ENCODE results near the gene UBE2D2.
A peak's percentile ranks its signal among the peaks of the same experiment; 100 is the strongest.

The UBE2D2 gene

DNA sequence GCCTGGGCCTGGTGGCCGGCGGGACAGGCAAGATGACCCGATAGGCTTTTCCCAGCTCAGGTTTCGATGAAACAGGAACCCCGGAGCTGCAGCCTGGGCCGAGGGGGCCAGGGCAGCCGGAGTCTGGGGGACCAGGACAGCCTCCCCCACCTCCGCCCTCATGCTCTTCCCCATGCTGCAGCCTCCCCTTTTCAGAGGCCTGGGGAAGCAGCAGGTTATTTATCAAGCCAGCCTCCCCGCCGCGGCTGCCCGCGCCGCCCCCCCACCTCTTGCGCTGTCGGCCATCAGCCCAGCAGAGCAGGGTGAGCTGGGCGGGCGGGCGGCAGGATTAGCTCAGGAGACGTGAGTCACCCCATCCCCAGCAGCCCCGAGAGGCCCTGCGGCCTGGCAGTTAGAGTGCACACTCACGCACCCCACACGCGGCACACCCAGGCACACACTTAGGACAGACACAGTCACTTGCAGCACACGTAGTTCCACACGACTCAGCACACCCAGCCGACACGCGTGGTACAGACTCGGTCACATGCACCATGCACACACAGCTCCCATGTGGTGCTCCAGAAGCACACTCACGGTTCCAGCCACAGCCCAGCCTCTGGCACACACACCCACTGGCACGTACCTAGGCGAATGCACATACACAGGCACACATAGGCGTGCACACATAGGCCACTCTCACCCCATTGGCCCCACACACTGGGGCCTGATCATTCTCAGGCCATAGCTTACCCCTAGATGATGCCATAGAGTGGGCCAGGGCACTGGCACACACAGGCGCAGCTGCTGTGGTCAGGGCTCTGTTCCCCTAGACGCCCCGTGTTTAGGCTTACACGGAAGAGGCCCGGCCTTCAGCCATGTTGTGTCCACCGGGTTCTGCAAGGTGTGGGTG lies 100.0 kb downstream of the UBE2D2 start:
- DNase-seq (ENCODE audit: low read depth): peak; percentile 93

DNA sequence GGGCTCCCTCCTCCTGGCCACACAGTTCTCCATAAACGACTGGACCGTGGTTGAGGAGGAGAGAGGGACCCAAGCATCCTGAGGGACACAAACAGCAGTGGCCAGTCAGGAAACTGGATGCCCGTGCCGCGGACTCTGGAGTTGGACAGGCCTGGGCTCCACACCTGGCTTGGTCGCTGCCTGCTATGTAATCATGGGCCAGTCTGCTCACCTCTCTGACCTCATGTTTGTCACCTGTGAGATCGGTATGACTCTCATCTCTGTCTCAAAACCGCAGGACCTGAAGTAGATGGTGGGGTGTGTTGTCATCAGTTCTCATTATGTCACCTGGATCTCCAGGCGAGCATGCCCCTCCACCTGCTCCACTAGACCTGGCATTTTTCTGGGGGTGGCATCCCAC lies 101.5 kb downstream of the UBE2D2 start:
- no peak for DNase-seq (ENCODE audit: low read depth)

DNA sequence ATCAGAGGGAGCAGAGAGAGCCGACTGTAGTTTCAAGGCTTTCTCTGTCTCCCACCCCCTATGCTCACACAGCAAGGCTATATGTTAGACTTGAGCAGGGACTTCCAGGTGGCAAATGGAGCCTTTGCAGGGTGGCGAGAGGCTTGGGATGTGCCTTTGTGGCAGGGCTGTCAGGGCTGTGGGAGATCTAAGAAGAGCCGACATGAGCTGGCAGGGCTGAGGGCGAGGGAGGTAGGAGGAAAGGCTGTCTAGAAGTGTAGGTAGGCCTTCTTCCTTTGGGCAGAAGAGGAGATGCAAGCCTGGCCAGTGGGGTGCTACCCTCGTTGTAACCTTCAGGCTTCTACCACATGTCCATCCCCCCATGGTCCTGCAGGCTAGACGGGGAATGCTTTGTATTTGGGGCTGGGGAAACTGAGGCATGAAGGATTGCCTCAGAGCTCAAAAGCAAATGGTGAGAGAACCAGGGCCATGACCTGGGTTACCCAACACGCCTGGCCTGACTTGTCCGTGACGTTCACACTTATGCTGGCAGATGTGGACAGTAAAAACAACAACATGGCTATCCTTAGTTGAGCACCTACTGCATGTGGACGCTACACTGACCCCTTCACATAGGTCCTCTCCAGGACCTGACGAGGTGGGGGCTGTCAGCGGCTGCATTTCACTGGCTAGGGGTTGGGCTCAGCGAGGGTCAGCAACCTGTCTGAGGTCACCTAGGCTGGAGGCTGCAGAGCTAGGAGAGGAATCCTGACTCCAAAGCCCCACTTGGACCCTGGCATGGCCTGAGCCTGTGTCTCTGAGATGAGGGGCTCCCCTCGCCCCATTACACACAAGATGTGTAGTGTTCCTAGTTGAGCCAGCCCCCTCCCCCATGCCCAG lies 102.3 kb downstream of the UBE2D2 start:
- DNase-seq (ENCODE audit: low read depth): no peak

DNA sequence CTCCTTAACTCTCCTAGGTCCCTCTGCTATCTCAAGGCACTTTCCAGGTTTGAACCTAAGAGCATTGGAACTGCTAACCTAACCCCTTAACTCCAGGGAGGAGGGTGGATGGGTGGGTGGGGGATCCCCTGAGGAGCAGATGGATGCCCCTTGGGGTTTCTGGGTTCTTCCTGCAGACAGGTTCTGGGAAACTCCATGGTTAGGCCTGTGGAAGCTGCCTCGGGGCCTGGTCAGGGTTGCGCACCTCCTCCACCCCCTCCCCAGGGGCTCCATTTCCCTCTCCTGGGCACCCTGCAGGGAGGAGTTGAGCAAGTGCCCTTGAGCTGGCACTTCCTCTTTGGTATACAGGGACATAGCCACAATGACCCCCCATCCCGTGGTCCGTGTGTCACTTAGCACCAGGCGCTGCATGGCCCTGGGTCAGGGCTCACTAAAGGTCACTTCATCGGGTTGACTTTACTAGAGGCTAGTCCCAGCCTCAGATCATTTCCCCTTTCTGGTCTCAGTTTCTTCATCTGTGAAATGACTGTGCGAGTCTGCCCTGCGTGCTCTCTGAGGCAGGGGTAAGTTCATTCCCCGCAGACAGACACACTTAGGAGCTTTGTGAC lies 103.1 kb downstream of the UBE2D2 start:
- no peak for DNase-seq (ENCODE audit: low read depth)

DNA sequence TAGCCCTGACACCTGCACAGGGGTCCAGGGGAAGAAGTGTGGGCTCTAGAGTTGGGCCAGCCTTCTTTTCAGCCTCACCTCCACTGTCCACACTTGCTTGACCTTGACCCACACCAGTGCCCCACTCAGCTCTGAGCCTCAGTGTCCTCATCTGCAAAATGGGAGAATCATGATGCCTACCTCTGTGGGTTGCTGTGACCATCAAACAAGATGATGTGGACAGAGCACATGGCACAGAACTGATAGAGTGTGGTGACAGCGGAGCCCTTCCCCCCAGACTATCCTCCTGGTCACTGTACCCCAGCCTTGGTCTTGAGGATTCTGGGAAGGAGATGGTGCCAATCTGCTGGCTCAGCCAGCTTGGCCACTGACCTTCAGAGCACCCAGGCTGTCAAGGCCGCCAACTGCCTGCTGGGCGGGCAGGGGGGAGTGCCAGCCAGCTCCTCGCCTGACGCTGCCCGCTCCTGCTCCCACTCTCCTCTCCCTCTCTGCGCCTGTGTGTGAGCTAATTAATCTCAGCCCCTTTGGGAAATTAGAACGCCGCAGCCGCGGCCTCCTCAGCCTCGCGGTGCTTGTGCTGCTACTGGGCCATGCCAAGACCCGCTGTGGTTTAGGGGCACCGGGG lies 103.7 kb downstream of the UBE2D2 start:
- DNase-seq (ENCODE audit: low read depth): no peak

DNA sequence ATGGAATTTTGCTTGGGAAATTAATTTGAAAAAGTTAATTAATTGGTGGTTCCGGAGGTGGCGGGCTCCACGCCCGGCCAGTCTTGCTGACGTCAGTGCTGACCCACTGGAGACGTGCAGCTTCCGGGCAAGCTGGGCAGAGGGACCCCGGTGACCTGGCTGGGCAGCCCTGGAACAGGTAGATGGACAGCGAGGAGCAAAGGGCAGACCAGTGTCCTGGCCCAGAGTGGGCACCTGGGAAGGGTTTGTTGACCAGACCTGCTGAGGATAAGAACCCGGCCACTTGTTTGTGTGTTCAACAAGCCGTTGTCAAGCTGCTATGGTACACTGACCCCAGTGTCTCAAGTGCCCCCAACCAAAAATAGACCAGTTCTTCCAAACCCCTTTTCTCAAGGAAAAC lies 104.5 kb downstream of the UBE2D2 start:
- no peak for DNase-seq (ENCODE audit: low read depth)

DNA sequence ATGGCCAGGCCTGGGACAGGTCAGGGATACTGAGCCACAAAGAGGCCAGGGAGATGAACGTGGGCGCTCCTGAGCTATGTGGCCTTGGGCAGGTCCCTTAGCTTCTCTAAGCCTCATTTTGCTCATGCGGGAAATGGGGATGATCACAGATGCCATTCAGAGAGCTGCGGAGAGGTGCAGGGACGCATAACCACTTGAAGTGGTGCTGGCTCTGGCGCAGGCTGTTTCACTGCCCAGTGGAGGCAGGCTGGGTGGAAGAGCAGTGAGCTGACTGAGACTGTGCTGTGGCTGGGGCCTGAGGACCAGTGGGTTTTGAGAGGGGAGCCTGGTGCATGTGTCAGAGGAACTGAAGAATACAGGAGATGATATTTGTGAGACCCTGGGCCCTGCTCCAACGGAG lies 105.4 kb downstream of the UBE2D2 start:
- no peak for DNase-seq (ENCODE audit: low read depth)

DNA sequence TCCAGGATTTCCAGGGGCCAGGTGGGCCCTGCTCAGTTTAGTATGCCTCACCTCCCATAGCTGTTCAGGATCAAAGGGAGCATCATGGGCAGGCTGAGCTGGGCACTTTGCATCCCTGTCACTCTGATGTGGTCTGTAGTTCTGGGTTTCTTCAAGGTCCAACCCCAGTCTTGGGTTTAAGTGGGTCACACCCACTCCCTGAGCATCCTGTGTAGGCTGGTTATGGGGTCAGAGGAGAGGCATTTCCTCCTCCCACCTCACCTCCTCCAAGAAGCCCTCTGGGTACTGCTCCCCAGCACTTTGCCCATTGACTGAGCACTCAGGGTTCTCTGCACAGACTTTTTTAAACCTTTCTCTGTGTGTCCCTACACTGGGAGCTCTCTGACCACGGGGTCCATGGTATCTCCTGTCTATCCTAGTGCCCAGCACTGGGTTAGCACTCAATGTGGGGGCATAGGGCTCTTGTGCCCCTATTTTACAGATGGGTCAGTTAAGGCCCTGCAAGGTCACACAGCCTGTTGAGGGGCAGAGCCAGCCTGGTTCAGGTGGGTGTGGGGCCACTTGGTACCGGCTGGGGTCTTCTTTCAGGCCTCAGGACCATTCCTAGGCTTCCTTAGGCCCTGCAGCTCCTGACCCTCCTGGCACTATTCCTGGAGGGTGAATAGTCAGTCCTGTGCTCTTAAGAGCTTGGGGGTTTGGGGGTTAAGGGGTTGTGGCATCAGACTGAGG lies 106.0 kb downstream of the UBE2D2 start:
- DNase-seq (ENCODE audit: low read depth): no peak

DNA sequence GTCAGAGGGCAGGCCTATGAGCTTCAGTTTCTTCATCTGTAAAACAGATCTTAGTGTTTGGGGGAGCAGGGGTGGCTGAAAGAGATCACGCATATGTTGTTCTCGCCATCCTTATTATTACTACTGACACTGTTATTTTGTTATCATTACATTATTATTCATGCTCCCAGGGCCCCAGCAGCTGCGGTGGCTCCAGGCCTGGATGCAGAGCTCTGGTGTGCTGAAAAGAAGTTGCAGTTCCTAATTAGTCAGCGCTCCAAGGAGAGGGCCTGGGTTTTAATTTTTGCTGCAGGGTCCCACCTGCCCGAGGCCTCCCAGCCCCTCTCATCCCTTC lies 106.6 kb downstream of the UBE2D2 start:
- peak; percentile 41 for DNase-seq (ENCODE audit: low read depth)

DNA sequence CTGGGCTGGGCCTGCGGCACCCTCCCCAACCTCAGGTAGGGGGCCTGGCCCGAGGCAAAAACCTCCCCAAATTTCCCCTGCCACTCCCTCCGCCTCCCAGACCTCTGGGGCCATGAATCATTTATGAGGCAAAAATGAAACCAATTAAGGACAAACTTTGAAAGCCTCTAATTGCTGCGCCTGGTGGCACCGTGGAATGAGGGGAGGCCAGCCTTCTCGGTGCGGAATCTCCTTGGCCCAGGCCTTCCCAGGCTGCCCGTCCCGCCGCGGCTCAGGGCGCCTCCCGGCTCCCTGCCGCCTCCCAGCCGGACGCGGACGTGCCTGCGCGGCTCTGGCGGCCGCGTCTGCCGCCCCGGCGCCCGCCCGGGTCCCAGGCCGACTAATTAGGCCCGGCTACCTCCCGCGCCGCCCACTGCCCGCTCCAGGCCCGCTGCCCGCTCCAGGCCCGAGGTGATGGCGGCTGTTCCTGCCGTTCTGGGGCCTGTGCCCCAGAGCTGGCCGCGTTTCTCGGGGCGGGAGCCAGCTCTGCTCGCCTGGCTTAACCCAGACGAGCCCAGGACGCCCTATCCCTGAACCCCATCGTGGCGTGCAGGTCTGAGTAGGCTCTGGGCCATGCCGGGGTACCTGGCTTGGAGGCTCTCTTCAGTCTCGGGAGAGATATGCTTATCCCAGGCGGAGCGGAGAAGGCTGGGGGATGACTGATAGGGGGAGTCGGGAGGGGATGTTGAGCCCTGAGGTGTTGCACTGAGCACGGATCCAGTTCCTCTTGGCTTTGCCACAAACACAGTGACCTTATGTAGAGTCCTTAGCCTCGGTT lies 107.1 kb downstream of the UBE2D2 start:
- no peak for DNase-seq (ENCODE audit: low read depth)

DNA sequence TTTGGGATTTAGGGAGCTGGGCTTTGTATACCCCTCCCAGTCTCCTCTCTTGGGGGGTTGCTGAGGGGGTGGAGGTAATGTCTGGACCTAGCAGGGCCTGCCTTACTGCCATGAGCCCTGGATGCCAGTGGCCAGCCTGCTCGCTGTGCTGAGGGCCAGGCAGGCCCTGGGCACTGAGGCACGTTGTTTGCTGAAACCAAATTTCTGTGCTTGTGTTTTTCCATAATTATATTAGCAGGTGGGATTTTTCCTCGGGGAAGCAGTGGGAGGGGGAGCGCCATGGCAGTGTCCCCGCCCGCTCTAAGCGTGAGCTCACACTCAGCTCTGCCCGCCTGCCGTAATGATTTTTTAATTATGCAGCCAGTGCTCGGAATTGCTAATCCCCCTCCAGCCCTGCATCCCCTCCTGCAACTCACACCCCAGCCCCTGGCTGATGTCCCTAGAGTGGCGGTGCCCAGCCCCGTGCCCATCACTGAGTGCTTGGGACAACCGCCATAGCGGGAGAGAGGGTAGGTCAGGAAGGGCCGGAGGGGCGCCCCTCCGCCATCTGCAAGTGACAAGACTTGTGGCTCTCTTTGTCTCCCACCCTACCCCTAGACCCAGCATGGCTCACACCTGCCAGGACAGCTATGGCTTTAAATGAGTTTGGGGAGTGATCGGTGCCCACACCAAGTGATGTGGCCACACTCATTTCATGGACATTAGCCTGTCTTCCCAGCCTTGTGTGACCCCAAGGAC lies 108.0 kb downstream of the UBE2D2 start:
- DNase-seq (ENCODE audit: low read depth): no peak

DNA sequence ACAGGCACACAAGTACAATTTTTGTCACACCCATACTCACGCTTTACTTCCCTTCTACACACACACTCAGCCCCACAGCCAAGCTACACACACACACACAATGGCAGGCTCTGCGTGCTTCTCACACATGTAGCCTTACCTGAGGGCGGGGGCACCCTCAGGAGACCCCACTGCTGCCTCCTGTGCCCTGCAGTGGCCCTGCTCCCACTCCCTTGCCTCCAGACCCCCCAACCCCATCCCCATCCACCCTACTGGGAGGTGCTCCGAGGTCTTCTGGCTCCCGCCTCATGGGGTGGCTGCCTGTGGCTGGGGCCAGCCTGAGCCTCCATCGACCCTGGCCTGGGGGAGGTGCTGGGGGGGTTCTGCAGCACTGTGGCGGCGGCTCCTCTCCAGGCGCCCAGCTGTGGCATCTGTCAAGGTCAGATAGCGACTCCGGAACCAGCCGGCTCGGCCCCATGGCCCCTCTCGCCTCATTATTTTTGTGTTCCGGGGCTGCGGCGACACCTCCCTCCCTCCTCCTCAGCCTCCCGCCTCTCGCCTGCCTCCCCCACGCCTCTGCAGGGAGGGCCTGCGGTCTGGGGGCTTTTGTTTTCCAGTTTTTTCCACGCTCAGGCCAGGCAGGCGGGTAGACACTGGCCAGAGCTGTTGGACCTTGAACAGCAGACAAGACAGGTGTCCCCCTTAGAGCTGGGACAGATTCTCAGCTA lies 108.7 kb downstream of the UBE2D2 start:
- no peak for DNase-seq (ENCODE audit: low read depth)

DNA sequence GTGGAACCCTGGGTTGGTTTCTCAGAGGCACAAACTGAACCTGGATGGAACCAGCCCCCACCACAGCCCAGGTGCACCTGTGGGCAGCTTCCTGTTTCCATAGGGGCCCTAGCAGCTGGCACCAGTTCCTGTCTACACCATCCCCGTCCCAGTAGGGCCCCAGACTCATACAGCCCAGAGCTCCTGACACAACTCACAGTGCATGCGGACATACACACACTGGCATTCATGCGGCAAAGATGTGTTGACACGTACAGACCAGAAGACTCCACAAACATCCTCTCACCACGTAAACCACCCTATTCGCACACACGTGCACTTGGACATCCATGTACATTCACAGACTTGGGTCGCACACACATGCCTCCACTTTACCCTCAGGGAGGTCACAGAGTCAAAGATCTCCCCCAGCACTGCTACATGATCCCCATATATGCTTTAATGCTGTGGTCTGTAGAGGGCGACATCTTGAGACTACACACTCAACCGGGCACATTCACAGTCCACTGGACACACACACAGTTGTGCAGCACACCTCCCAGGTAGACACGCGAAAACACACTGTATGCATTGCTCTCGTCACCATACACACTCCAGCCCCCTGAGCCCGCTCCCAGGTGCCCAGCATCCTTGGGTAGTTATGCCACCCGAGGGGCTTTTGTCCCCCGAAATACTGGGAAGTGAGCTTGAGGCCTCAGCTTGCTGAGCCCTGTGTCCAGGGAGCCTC lies 109.4 kb downstream of the UBE2D2 start:
- DNase-seq (ENCODE audit: low read depth): no peak

DNA sequence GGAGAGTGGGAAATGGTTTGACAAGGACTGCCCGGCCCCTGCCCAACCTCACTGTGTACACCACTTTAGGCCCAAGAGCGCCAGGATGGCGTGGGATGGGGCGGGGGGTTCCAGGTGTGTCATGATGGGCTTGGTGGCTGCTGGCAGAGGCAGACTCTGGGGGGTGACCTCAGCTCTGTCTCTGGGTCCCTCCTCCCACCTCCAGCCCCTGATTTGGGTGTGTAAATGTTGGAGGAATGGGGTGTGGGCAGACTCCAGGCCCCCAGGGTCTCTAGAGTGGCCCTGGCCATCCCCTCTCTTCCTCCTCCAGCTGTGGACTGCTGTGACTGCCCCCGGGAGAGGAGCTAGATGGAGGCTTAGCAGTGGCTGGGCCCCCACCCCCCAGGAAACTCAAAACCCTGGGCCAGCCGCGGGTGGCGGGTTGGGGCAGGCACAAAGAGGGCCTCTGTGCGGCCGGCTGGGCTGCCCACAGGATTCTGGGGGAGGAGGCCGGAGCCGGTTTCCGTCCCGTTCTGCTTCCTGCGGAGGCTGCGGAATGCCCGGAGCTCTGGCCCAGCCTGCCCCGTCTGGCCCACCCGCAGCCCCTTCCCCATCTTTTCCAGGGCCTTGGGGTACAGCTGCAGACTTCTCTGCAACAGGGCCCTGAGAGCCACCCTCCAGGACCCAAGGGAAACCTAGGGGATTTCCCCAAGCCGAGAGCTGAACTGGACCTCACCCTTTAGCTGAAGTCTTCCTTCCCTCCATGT lies 110.1 kb downstream of the UBE2D2 start:
- no peak for DNase-seq (ENCODE audit: low read depth)

DNA sequence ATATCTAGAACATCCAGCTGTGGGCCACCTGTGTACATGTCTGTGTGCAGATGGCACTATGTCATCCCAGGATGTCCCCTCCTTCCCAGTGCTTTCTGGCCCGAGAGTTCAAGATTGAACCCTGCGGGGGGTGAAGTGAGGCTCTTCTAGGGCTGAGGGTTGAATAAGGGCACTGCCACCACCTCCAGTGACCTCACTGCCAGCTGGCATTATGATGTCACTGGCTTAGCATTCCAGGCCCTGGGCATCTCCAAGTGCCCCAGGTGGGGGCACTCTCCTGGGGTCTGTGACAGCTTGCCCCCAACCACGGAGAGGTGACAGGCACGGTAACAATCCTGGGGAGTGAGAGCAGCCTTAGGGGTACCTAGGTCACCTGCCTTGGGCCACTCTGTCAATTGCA lies 114.1 kb downstream of the UBE2D2 start:
- DNase-seq (ENCODE audit: low read depth): no peak

DNA sequence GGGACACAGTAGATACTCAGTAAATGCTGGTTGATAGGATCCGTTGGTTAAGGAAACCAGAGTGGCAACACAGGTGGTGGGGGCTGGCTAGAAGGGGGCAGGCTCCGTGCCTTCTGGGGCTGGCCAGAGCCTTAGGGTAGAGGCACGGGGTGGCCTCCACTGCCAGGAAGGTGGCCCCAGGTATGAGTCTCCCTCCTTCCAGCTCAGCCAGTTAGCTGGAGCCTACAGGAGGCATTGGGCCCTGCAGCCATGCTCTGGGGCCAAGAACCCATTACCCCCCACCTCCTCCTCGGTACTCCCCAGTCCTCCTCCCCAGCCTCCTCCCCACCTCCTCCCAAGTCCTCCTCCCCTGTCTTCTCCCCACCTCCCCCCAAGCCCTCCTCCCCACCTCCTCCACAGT lies 114.7 kb downstream of the UBE2D2 start:
- no peak for DNase-seq (ENCODE audit: low read depth)

DNA sequence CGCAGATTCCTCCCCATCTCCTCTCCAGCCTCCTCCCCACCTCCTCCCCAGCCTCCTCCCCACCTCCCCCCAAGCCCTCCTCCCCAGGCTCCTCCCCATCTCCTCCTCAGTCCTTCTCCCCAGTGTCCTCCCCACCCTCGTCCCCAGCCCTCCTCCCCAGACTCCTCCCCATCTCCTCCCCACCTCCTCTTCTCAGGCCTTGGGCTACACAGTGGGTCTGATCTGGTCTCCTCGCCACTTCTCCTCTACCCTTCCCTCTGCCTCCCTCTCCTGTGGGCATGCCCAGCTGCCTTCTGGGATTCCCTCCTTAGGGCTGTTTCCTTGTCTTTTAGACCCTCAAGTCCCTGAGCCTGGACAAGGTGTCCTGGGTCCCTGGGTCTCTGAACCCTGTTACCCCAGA lies 115.3 kb downstream of the UBE2D2 start:
- DNase-seq (ENCODE audit: low read depth): no peak
